Measurements from ENCODE around the gene C3orf20.

C3orf20 gene

DNA sequence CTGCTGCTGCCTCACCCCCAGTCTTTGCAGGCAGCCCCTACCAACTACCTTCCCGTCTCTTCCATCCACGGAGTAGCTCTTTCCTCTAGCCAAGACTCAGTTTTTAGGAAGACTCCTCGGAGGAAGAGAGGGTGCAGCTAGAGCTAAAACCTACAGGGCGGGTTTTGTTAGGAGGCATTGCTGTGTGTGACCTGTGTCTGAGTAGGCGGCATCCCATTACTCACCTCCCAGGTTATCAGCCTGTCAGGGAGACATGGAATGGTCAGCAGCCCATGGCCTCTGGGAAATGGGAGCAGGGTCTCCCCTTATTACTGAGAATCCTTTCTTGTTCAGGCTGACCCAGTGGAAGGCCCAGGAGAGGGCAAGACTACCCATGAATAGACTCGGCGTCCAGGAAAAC is 100.1 kb downstream of the C3orf20 start:
- DNase-seq (ENCODE audit: low read depth): no peak

DNA sequence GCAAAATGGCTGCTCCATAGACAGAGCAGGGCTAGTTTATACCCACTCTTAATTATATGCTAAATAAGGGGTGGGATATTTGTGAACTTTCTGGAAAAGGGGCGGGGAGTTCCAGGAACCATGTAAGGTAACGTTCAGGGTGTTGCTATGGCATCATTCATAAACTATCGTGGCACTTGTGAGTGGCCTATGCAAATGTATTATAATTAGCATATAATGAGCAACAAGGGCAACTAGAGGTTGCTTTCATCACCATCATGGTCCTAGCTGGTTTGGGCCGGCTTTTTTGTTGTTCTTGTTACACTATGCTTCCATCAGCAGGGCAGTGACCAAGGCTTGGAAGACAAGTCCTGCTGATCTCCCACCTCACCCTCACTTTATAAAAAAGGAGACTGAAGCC is 100.6 kb downstream of the C3orf20 start:
- no peak for DNase-seq (ENCODE audit: low read depth)

DNA sequence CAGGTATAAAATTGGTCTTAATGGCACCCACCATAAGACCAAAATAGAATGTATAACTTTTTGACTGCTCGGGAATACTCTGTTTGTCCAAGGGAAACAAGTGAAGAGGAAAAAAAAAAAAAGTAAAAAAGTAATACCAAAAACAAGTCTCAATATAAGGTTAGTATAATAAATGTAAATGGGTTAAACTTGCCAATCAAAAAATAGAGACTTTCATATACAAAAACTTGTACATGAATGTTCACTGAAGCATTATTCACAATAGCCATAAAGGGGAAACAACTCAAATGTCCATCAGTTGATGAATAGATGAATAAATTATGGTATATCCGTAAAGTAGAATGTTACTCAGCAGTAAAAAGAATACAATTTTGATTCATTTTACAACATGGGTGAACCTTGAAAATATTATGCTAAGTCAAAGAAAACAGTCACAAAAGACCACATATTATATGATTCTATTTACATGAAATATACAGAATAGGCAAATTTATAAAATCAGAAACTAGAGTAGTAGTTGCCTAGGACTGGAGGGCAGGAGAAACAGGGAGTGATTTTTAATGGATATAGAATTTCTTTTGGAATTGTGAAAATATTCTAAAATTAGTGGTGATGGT is 104.2 kb downstream of the C3orf20 start:
- DNase-seq (ENCODE audit: low read depth): no peak

DNA sequence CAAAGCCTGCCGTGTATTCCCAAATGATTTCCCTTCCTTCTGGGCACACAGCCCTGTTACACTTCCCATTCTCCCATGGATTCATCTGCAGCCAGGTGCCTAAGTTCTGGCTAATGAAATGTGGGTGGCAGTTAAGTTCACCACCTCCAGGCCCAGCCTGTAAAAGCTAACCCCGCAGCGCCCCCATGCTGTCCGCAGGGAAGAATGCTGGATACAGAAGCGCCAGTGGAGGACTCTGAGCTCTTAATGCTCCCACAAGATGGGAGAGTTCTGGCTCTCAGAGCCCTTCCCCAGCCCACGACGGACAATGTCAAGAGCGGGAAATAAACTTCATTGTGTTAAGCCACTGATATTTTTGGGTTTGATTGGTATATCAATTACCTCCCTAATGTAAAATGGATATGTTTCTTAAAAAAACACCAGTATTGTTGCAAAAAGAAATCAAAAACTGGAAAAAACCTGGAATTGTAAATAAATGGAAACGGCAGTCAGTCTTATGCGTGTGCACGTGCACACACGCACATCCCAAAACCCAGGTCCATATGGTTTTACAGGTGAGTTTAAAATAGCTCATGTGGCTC is 106.1 kb downstream of the C3orf20 start:
- DNase-seq (ENCODE audit: low read depth): no peak

DNA sequence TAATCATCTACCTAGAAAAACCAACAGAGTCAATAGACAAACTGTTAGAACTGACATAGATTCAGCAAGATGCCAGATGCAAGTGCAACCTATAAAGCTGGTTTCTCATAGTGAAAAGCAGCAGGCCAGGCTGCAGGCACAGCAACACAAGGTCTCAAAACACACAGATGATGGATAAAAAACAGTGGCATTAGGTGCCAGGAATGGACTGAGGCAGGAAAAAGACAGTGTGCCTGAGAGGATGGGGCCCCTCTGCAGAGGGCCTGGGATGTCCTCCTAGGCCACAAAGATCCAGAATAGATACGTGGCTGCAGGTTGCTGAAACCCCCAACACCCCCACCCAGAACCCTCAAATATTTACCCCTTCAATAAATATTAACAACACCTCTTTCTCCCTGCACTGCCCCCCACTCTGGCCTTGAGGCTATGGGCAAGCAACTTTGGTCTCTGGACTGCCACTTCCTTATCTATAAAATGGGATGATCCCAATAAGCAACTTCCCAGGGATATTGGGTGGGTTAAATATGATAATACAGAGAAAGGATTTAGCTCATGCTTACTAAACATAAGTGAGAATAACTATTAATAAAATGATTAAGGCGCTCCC is 108.6 kb downstream of the C3orf20 start:
- no peak for DNase-seq (ENCODE audit: low read depth)

DNA sequence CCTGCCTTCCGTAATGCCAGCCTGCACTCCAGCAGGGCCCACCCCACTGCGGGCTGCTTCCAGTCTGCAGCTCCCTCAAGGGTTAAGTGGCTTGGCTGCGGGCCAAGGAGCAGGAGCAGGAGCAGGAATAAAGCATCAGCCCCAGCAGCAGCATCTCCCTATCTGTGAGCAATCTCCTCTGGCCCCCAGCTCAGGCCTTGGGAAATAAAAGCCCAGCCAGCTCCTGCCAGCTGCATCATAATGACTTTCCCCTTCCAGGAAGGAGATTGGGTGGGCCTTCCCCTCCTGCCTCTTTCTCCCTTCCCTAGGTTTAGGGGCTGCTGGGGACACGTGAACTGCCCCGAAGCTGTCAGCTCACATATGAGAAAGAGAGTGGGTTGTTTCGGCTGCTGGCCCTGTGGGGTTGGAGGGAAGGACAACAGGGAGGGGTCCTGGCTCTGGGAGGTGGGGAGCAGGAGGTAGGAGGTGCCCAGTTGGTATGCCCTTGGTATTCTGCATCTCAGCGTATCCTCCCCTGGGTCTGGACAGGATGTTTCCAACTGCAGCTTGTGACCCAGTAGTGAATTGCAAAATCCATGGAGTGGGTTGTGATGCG is 109.2 kb downstream of the C3orf20 start:
- no peak for DNase-seq (ENCODE audit: low read depth)

DNA sequence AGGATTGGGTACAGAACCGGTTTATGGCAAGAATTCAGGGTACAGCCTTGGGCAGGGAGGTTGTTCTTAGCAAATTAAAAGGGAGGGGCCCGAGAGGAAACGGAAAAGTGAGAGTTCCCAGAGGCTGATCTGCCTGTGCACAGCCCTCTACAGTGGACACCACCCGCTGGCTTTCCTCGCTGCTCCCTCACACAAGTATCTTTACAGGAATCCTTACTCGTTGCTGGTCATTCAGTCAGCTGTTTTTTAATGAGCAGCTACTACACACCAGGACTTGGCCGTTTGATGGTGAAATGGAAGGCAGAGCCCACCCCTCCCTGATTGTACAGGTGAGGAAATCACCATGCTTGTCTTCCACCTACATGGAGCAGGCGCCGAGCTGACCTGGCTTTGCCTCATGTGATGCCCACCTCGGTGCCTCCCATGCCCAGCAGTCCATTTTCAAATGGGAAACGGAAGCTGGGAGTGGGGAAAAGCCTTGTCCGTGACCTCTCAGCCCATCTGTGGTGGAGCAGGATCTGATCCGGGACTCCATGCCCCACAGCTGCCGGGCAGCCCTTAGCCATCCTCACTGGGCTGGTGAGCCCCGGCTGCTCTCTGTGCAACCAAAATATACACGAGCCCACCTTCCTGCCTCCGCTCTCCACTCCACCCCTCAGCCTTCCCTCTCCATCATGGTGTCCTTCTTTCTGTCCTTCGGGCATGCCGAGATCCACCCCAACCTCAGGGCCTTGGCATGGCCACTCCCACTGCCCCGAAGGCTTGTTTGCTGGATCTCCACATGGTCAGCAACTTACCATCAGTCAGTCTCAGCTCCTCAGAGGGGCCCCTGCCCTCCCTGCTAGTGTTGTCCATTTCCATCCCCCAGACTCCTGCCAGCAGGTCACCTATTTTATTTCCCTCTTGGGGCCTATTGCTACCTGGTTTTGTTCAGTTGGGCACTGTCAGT is 110.5 kb downstream of the C3orf20 start:
- DNase-seq (ENCODE audit: low read depth): no peak

DNA sequence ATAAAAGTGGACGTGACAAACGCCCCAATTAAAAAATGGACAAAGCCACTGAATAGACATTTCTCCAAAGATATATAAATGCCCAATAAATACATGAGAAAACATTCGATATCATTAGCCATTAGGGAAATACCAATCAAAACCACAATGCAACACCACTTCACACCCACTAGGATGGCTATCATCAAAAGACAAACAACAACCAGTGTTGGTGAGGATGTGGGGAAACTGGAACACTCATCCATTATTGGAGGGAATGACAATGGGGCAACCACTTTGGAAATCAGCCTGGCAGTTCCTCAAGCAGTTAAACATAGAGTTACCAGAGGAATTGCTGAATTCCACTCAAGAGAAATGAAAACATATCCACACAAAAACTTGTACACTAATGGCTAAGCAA is 111.4 kb downstream of the C3orf20 start:
- DNase-seq (ENCODE audit: low read depth): no peak

DNA sequence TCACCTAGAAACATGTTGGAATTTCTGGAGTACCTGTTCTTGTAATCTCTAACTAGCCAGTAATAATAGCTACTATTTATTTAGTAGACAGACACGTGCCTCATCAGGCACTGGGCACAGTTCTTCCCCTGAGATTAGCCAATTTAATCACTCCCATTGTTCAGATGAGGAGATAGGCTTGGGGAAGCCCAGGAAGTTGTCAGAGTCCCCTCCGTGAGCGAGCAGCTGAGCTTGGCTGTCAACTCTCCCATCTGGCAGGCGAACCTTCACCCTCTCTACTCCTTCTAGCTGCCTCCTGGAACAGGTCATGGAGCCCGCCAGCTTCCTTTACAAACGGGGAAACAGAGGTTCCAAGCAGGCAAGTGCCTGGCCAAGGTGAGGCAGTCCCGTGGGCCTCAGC is 112.7 kb downstream of the C3orf20 start:
- no peak for DNase-seq (ENCODE audit: low read depth)

DNA sequence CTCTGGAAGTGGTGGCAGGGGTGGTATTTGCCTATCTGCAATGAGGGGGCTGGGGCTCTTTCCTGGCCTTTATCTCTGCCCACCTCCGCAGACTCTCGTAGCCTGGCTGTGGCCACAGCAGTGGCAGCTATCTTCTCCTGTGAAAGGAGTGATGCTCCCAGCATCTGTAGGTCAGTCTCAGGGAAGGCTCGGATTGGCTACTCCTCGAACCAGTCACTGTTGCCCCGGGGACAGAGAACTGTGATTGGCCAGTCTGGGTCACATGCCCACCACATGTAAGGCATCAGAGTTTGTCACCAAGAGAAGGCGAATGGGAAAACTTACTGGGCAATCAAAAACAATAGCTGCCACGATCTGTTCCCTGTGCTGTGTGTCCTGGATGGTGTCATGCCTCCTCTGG is 113.7 kb downstream of the C3orf20 start:
- no peak for DNase-seq (ENCODE audit: low read depth)

DNA sequence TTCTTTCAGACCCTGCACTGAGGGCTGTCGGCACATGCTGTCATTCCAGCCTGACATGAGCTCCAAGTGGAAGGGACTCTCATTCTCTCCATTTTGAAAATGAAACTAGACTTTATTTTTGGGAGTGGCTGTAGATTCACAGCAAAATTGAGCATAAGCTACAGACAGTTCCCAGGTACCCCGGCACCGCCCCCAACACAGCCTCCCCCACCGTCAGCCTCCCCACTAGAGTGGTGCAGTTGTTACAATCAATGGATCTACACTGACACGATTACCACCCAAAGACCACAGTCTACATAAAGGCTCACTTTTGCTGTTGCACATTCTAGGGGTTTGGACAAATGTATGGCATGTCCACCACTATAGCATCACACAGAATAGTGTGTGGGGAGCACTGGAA is 114.3 kb downstream of the C3orf20 start:
- no peak for DNase-seq (ENCODE audit: low read depth)

DNA sequence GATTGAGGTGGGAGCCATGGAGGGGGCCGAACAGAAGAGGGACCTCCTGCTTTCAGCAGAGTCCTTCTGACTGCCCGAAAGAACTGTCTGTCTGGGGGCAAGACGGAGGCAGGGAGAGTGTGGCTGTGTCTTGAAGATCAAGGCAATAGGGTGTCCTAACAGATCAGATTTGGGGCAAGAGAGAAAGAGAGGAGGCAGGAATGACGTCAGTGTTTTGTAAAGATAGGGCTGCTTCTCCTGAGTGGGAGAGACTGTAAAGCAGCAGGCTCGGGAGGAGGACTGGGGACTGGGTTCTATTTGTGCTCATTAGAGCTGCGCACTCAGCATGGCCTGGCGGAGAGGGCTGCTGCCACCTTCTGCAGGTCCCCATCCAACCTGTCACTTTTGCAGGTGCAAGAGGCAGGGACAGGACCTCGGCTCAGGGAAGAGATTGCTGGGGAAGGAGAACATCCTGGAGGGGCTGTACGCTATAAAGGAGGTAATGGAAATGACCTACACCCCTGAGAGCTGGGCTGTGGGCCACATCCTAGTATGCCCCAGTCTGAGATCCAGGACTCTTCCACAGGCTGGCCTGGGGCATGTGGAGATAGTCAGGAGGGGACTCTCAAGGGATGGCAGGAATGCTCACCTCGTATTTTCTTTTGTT is 114.8 kb downstream of the C3orf20 start:
- no peak for DNase-seq (ENCODE audit: low read depth)

DNA sequence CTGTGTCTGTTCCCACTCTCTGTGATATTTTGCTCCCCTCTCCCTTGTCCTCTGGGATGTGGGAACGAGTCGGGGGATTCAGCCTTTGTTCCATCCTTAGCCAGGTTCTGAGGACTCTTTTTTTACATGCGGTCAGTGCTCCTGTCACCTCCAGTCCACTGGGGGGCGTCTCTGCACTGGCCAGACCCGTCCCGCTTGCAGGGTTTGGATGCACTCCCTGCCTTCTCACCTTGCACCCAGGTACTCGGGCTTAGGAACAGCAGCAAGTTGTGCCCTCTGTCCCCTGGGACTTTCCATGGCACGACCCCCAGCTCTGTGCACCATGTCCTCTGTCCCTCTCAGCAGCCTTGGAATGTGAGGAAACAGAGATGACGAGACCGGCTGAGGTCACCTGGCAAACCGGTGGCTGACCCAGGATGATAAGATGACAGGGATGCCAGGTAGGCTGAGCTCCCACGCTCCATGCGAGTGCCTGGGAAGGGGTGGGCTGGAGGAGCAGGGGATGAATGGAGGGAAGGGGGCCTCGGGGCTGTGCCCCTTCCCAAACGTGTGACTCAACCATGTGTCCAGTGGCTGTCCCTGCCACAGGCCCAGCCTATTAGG is 116.5 kb downstream of the C3orf20 start:
- no peak for DNase-seq (ENCODE audit: low read depth)

DNA sequence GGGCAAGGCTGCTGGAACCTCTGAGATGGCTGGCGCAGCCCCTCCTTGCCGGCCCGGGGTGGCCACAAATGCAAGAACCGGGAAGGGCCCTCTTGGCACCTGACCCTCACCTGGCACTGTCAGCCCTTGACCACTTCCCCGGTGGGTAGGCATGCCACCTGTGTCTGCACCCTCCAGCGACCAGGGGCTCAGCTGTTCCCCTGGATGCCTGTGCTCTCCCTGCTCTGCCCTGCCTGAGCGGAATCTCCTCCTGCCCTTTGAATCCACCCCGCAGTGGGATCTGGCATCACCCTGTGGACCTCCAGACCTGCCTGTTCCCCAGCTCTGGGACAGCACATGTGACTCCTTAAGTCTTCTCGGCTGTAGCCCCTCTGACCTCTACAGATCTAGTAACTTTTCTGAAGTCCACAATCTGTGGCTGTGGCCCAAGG is 117.8 kb downstream of the C3orf20 start:
- no peak for DNase-seq (ENCODE audit: low read depth)

DNA sequence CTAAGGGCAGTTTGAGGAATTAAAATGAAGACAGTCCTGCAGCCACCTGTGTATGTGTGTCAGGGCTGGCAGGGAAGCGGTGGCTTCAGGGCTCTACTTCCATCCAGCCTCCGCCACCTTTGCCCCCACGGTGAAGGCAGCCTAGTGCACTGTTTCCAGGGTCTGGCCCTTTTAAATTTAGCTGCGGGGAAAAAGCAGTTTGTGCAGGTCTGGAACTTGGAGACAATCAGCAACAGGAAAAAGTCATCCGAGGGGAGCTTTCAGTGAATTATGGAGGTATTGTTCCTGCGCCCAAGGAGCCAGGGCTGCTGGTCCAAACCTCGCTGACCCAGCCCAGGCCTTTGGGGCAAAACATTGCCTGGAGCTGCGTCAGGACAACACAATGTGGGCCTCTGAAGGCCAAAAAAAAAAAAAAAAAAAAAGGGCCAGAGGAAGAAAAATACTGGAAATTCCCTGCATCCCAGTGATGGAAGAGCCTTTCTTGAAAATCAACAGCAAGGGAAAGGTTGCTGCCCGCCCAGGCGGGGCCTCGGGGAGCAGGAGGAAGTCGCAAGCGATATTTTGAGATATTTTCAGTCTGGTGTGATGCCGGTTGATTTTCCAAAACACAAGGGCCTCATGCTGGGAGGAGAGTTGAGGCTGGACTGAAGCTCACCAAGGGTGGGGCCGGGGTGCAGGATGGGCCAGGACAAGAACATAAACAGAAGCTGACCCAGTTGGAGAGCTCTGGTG is 118.4 kb downstream of the C3orf20 start:
- no peak for DNase-seq (ENCODE audit: low read depth)

DNA sequence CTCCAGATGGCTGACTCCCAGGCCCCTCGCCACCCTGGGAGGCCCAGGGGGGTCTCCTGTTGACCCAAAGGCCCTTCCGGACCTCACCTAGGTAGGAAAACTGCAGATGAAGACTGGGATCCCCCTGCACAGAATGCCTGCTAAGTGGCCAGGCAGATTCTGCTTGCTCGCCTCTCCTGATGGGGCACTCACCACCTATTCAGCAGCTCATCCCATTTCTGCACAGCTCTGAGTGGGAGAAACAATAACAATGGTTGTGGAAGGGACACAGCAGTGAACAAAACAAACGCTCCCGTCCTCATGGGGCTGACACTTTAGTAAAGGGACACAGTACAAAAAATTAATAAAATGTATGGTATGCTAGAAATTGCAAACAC is 118.9 kb downstream of the C3orf20 start:
- DNase-seq (ENCODE audit: low read depth): no peak

DNA sequence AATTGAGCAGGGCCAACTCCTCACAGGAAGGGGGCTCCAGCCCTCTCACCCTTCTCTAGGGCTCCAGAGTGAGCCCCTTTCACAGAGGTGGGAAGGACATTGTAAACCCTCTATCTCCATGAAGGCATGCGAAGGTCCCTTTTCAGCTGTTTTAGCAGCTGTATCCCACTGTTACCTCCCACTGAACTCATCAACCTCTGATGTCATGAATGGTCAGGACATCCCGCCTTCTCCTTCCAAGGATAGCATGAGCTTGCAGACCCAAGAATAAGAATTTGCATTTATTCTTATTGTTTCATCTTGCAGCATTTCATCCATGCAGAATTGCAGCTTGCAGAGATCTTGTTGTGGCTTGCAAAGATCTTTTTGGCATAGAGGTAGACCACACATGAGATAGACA is 119.5 kb downstream of the C3orf20 start:
- no peak for DNase-seq (ENCODE audit: low read depth)

DNA sequence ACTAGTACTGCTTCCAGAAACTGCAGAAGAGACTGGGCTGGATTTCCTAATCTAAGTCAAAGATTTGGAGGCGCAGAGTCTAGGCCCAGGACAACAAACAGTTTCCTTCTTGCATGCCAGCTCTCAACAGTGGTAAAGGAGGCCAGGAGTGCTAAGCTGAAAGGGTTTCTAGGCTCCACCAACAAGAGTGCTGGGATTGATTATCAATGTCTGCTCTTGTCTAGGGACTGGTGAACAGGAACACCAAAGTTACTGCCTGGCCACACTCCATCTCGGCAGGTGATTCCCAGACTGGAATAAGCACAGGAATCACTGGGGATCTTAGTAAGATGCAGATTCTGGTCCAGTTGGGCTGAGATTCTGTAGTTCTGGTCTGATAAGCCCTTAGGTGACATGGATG is 121.1 kb downstream of the C3orf20 start:
- DNase-seq (ENCODE audit: low read depth): no peak

DNA sequence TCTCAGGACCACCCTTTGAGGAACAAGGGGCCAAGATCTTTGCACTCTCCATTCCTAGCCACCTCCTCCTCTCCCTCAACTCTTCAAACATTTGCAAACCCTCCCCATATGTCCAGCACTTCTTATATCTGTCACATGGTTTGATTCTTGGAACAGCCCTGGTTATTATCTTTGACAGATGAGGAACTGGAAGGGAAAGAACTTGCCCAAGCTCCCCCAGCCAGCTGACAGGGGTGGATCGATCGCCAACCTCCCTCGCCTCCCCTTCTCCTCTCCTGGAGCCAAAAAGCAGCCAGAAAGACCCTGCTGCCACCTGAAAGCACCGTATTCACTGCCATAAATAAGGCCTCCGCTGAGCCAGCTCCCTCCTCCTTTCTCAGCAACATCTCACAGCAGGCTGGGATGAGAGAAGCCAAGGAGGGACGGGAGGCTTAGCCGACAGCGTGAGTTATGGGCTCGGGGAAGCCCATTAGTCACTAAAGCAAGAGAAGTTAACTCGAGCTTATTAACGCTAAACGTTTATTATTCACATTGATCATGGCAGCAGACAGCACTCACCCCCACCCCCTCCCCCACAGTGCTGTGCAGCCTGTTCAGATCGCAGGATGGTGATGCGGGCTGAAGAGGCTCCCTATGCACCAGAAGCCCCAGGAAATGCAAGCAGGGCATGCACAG is 121.6 kb downstream of the C3orf20 start:
- no peak for DNase-seq (ENCODE audit: low read depth)

DNA sequence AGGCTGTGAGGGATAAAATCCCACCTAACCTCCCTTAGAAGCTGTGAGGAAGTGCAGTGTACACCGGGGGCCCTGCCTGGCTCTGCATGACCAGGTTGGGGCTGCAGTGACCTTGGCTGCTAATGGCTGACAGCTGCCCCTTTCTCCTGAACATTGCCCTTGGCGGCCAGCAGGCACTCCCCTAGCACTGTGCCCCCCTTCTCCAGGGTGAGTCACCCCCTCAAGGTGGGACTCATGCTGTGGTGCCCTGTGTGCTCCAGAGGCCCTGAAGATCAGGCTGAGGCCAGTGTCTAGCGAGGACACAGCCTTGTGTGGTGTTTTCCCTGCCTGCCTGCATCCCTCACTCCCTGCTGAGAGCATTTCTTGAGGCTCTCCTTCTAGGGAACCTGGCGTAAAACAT is 122.8 kb downstream of the C3orf20 start:
- no peak for DNase-seq (ENCODE audit: low read depth)

Data from HS-27A (cell line).